SK-N-SH (cell line): Measurements from ENCODE around the gene DOK6. TPM values are rescaled to one million over a fixed set of nuclear protein-coding genes. Genes with fewer than 3 reads are reported as not detected.

Source experiments
- CTCF ChIA-PET: fragments of 300-600, 350-600 bp; formaldehyde crosslinking; extraction: SDS; loops from one replicate; lab custom pipeline; 2021; lab: Yijun Ruan, JAX
- POLR2A ChIA-PET: fragments of 350-600 bp; sonication (Branson Sonifier 250); formaldehyde crosslinking; extraction: SDS; loops from one replicate; lab custom pipeline; 2020; ENCODE audit warnings: antibody characterized with exemption, inconsistent platforms; lab: Yijun Ruan, JAX
- DNase-seq: peaks from one replicate; pipeline ENCODE4 v3.0.0; 2012
- H2AFZ ChIP-seq: fragments of 200-600 bp; sonication (generic); 2 replicates; pipeline ENCODE4 v1.8.1; 2016; ENCODE audit warnings: antibody characterized with exemption, mild to moderate bottlenecking, low read depth
- H3F3A ChIP-seq: fragments of 200-600 bp; sonication (generic); replicated peaks from 2 replicates; pipeline ENCODE3; 2016; ENCODE audit warnings: antibody characterized with exemption, mild to moderate bottlenecking; ENCODE audit not compliant: insufficient read depth
- H3K27ac ChIP-seq, 2 experiments: fragments of 200-500 bp in 1 of 2; fragments of 200-600 bp in 1 of 2; sonication (Bioruptor generic) in 1 of 2; sonication (generic), shearing (Covaris generic) in 1 of 2; 2 replicates each; pipeline versions ENCODE4 v1.5.1 to v1.6.1; 2014 to 2016; ENCODE audit warnings: low read depth in 2 of 2, inconsistent platforms in 1 of 2, low read length in 1 of 2, mild to moderate bottlenecking in 1 of 2, mixed read lengths in 1 of 2
- H3K27me3 ChIP-seq: fragments of 200-600 bp; sonication (generic), shearing (Covaris generic); 2 replicates; pipeline ENCODE4 v1.6.1; 2016; ENCODE audit warnings: mixed run types; ENCODE audit not compliant: insufficient read depth
- H3K36me3 ChIP-seq, 2 experiments: fragments of 200-500 bp in 1 of 2; fragments of 200-600 bp in 1 of 2; sonication (Bioruptor generic) in 1 of 2; sonication (generic) in 1 of 2; replicated peaks in 1 of 2; 2 replicates each; pipeline versions ENCODE3 to v1.5.1; 2014 to 2016; ENCODE audit warnings: low read length in 1 of 2, mild to moderate bottlenecking in 1 of 2; ENCODE audit not compliant: insufficient read depth in 2 of 2, control insufficient read depth in 1 of 2
- H3K4me1 ChIP-seq, 2 experiments: fragments of 200-500 bp in 1 of 2; fragments of 200-600 bp in 1 of 2; sonication (Bioruptor generic) in 1 of 2; sonication (generic), shearing (Covaris generic) in 1 of 2; 2 replicates each; pipeline versions ENCODE4 v1.5.1 to v1.6.1; 2014 to 2016; ENCODE audit warnings: low read depth in 1 of 2, low read length in 1 of 2, mixed run types in 1 of 2; ENCODE audit not compliant: insufficient read depth in 2 of 2, control insufficient read depth in 1 of 2
- H3K4me2 ChIP-seq: fragments of 200-600 bp; sonication (generic), shearing (Covaris generic); 2 replicates; pipeline ENCODE4 v1.6.1; 2017; ENCODE audit warnings: mixed run types
- H3K4me3 ChIP-seq, 2 experiments: fragments of 200-500 bp in 1 of 2; fragments of 200-600 bp in 1 of 2; sonication (Bioruptor generic) in 1 of 2; sonication (generic), shearing (Covaris generic) in 1 of 2; 2 replicates each; pipeline versions ENCODE4 v1.5.1 to v1.8.1; 2014 to 2016; ENCODE audit warnings: low read depth in 2 of 2, inconsistent platforms in 1 of 2, low read length in 1 of 2, mild to moderate bottlenecking in 1 of 2, mixed read lengths in 1 of 2, moderate library complexity in 1 of 2
- H3K79me2 ChIP-seq: fragments of 200-600 bp; sonication (generic); 2 replicates; pipeline ENCODE4 v1.8.1; 2017; ENCODE audit warnings: mild to moderate bottlenecking; ENCODE audit not compliant: insufficient read depth
- H3K9ac ChIP-seq: fragments of 200-600 bp; sonication (generic); 2 replicates; pipeline ENCODE4 v1.6.1; 2017; ENCODE audit warnings: mixed run types
- H3K9me2 ChIP-seq: fragments of 200-600 bp; sonication (generic); 2 replicates; pipeline ENCODE4 v1.6.1; 2017; ENCODE audit warnings: mixed run types
- H3K9me3 ChIP-seq: fragments of 200-600 bp; sonication (generic); 2 replicates; pipeline ENCODE4 v1.6.1; 2017; ENCODE audit warnings: mixed run types, mild to moderate bottlenecking, moderate library complexity
- H4K20me1 ChIP-seq: fragments of 200-600 bp; sonication (generic); 2 replicates; pipeline ENCODE4 v1.6.1; 2017; ENCODE audit warnings: mild to moderate bottlenecking, mixed run types; ENCODE audit not compliant: insufficient read depth
- CHD2 ChIP-seq: fragments of 150-350 bp; IDR thresholded peaks from 2 replicates; pipeline ENCODE4 v1.6.1; 2018; ENCODE audit warnings: low read length; ENCODE audit not compliant: partially characterized antibody
- EZH2phosphoT487 ChIP-seq: fragments of 200-600 bp; sonication (generic); IDR thresholded peaks from 2 replicates; pipeline ENCODE4 v1.6.1; 2017; ENCODE audit warnings: low read depth, mixed run types, mild to moderate bottlenecking, antibody characterized with exemption, moderate library complexity, borderline replicate concordance
- FOSL2 ChIP-seq: IDR thresholded peaks from 2 replicates; pipeline ENCODE4 v1.4.0; 2012; ENCODE audit warnings: low read depth, mild to moderate bottlenecking, moderate library complexity, borderline replicate concordance
- GABPA ChIP-seq: IDR thresholded peaks from 2 replicates; pipeline ENCODE4 v1.4.0; 2012; ENCODE audit warnings: low read depth, mild to moderate bottlenecking
- JUND ChIP-seq: IDR thresholded peaks from 2 replicates; pipeline ENCODE4 v1.4.0; 2012
- MEF2A ChIP-seq: IDR thresholded peaks from 2 replicates; pipeline ENCODE4 v1.4.0; 2012; ENCODE audit warnings: low read depth, borderline replicate concordance
- MXI1 ChIP-seq: IDR thresholded peaks from 2 replicates; pipeline ENCODE4 v1.6.1; 2012; ENCODE audit warnings: mild to moderate bottlenecking, low read depth, low read length, improper control_type of control experiment
- NRF1 ChIP-seq: IDR thresholded peaks from 2 replicates; pipeline ENCODE4 v1.6.1; 2012; ENCODE audit warnings: low read depth, mild to moderate bottlenecking, low read length
- POLR2AphosphoS5 ChIP-seq: IDR thresholded peaks from 2 replicates; pipeline ENCODE4 v1.6.1; 2012; ENCODE audit warnings: low read depth, low read length
- RAD21 ChIP-seq: IDR thresholded peaks from 2 replicates; pipeline ENCODE4 v1.6.1; 2012; ENCODE audit warnings: mild to moderate bottlenecking, low read length
- REST ChIP-seq: IDR thresholded peaks from 2 replicates; pipeline ENCODE4 v1.6.1; 2012; ENCODE audit warnings: mild to moderate bottlenecking, low read depth, low read length, moderate library complexity
- RFX5 ChIP-seq: IDR thresholded peaks from 2 replicates; pipeline ENCODE4 v1.6.1; 2012; ENCODE audit warnings: mild to moderate bottlenecking, improper control_type of control experiment, low read length
- SIN3A ChIP-seq: IDR thresholded peaks from 2 replicates; pipeline ENCODE4 v1.6.1; 2012; ENCODE audit warnings: low read depth, mild to moderate bottlenecking, low read length, moderate library complexity, borderline replicate concordance
- TAF1 ChIP-seq: IDR thresholded peaks from 2 replicates; pipeline ENCODE4 v1.6.1; 2012; ENCODE audit warnings: low read depth, mild to moderate bottlenecking, low read length, moderate library complexity, borderline replicate concordance
- TCF12 ChIP-seq: IDR thresholded peaks from 2 replicates; pipeline ENCODE4 v1.4.0; 2012
- TEAD4 ChIP-seq: IDR thresholded peaks from 2 replicates; pipeline ENCODE4 v1.4.0; 2012; ENCODE audit warnings: mild to moderate bottlenecking, borderline replicate concordance; ENCODE audit not compliant: insufficient read depth
- YY1 ChIP-seq: IDR thresholded peaks from 2 replicates; pipeline ENCODE4 v1.4.0; 2012; ENCODE audit warnings: low read depth, mild to moderate bottlenecking
- ZBTB33 ChIP-seq: IDR thresholded peaks from 2 replicates; pipeline ENCODE4 v1.4.0; 2012; ENCODE audit warnings: low read depth, borderline replicate concordance
- WGBS: methylation state at CpG from one replicate; pipeline ENCODE4 v1.1.6; 2017; ENCODE audit warnings: low lambda C conversion rate; 5-methylcytosine and 5-hydroxymethylcytosine counted together
- polyA plus RNA-seq, 3 experiments: library from polyadenylated mRNA; depleted of rRNA; stranded (reverse); fragments of >200 nt; gene quantifications; 2 replicates each; pipeline ENCODE4 v1.2.3, GENCODE V29; 2012
- TF ChIP-seq, protein P1 (sequence below): IDR thresholded peaks from 2 replicates; pipeline ENCODE4; 2012

DOK6 gene
- polyA plus RNA-seq, 1 of the 3 experiments (the other 2 are of a cell fraction): 3.9 TPM

DNA sequence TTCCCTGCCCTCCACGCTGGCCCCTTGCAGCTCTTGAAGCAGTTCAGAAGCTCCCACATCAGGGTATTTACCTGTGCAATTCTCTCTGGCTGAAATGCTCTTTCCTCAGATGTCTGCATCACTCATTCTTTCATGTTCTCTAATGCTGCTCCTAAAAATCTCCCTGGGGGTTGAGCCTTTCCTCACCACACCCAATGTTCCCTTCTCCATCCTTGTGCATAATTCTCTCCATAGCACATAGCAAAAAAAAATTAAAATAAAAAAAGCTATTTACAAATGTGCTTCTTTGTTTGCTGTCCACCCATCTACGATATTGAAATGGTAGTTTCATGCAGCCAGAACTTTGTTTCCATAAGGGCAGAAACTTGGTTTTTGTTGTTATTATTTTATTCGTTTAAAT is 155.5 kb downstream of the DOK6 start:
- H3K9ac ChIP-seq: no peak overlapping the region
- H3K4me1 ChIP-seq: peaks cover 0 to 12% of the 10 kb centered on the region in 2 experiments; a peak in 3 of 4 replicates
- no peaks in the 10 kb centered on the region for H3F3A ChIP-seq
- H3K9me2 ChIP-seq: no peaks in the 10 kb centered on the region
- H3K9me3 ChIP-seq: no peaks in the 10 kb centered on the region
- no peak overlapping the region for H2AFZ ChIP-seq
- H3K4me3 ChIP-seq: no peak overlapping the region
- no peak overlapping the region for H3K27ac ChIP-seq
- no peak for TF ChIP-seq NRF1
- no peak for TF ChIP-seq FOSL2
- TF ChIP-seq CHD2: no peak
- TF ChIP-seq, protein P1, sequence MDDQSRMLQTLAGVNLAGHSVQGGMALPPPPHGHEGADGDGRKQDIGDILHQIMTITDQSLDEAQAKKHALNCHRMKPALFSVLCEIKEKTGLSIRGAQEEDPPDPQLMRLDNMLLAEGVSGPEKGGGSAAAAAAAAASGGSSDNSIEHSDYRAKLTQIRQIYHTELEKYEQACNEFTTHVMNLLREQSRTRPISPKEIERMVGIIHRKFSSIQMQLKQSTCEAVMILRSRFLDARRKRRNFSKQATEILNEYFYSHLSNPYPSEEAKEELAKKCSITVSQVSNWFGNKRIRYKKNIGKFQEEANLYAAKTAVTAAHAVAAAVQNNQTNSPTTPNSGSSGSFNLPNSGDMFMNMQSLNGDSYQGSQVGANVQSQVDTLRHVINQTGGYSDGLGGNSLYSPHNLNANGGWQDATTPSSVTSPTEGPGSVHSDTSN: no peak
- no peak for TF ChIP-seq EZH2phosphoT487
- TF ChIP-seq SIN3A: no peak
- no peak for TF ChIP-seq REST
- no peak for TF ChIP-seq RAD21
- no peak for TF ChIP-seq TEAD4
- no peak for TF ChIP-seq TCF12
- no peak for TF ChIP-seq MEF2A
- no peak for TF ChIP-seq GABPA
- TF ChIP-seq ZBTB33: no peak
- TF ChIP-seq TAF1: no peak
- TF ChIP-seq MXI1: no peak
- no peak for TF ChIP-seq YY1
- TF ChIP-seq JUND: no peak
- TF ChIP-seq RFX5: no peak
- TF ChIP-seq POLR2AphosphoS5: no peak
- WGBS: 56% methylated on average over 3 of the region's 3 CpGs
- H3K4me2 ChIP-seq: no peak overlapping the region
- POLR2A ChIA-PET: no interaction called here
- no peaks in the 10 kb centered on the region for H3K36me3 ChIP-seq
- no peaks in the 10 kb centered on the region for H3K79me2 ChIP-seq
- no peak for DNase-seq
- no peaks in the 10 kb centered on the region for H4K20me1 ChIP-seq
- no peaks in the 10 kb centered on the region for H3K27me3 ChIP-seq
- CTCF ChIA-PET: no interaction called here
